Measurements from ENCODE around the gene CDC42.

DNA sequence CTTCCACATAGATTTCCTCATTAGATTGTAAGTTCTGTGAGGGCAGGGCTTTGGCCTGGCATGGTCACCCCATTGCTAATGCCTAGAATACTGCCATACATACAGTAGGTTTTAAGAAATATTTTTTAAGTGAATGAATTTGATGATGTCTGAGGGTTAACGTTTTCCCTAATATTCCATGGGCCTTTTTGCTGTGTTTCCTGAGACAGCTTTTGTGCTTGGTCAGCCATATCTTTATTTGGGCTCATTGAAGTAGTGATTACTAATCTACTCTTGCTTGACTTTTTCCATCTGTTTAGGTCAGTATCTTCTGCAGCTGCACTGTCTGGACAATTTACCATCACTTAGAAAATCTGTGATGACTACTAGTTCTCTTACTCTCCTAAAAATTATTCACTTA, 3.5 kb downstream of the CDC42 start:
- TF ChIP-seq CTCF (IDR thresholded peaks at IDR 0.05; ENCODE audit: insufficient read depth, low read depth, low read length) (no peak), EZH2 (IDR thresholded peaks at IDR 0.05; ENCODE audit: insufficient read depth, low read length) (no peak)

Data from astrocyte (in vitro differentiated cells and primary cell).